Psoas muscle (tissue), 8 donors: Measurements from ENCODE around the gene EIF4EBP3. TPM values are rescaled to one million over a fixed set of nuclear protein-coding genes. Genes with fewer than 3 reads are reported as not detected.
A peak's percentile ranks its signal among the peaks of the same experiment; 100 is the strongest.

Experiments
- ATAC-seq, 4 donors: fragments of 200-7000 bp; cut with Tn5 transposase; one replicate each; pipeline ENCODE4 v1.9.1; 2020; ENCODE audit warnings: moderate library complexity in 3 of 4, mild to moderate bottlenecking in 2 of 4
- DNase-seq, 2 donors: peaks; one replicate each; pipeline ENCODE4 v3.0.0-alpha.2; 2020
- H3K27ac ChIP-seq: fragments of 200-600 bp; one replicate; pipeline ENCODE4 v1.8.0; 2022
- H3K27me3 ChIP-seq, 3 donors: fragments of 200-600 bp in 1 of 3; one replicate each; pipeline versions ENCODE4 v1.6.1 to v1.8.0; 2013 to 2022; ENCODE audit warnings: low read length in 2 of 3, mild to moderate bottlenecking in 2 of 3, moderate library complexity in 1 of 3; ENCODE audit not compliant: insufficient read depth in 3 of 3
- H3K36me3 ChIP-seq, 2 donors: fragments of 200-600 bp in 1 of 2; one replicate each; pipeline versions ENCODE4 v1.6.1 to v1.8.0; 2013 to 2022; ENCODE audit warnings: low read depth in 1 of 2, mild to moderate bottlenecking in 1 of 2, moderate library complexity in 1 of 2; ENCODE audit not compliant: insufficient read depth in 1 of 2
- H3K4me1 ChIP-seq: fragments of 200-600 bp; one replicate; pipeline ENCODE4 v1.8.0; 2022
- H3K4me3 ChIP-seq: fragments of 200-600 bp; one replicate; pipeline ENCODE4 v1.8.0; 2022; ENCODE audit warnings: mild to moderate bottlenecking
- H3K9me3 ChIP-seq: fragments of 200-600 bp; one replicate; pipeline ENCODE4 v1.8.0; 2022
- CTCF ChIP-seq: fragments of 200-600 bp; IDR thresholded peaks from one replicate; pipeline ENCODE4 v1.8.0; 2022; ENCODE audit warnings: antibody characterized with exemption
- WGBS, 3 donors: extraction: QIAGEN DNeasy Blood & Tissue Kit; methylation state at CpG; one replicate each; pipeline versions ENCODE4 v1.1.6 to v1.1.7; 2013; 5-methylcytosine and 5-hydroxymethylcytosine counted together
- intact Hi-C, 2 donors: fragments of 100-400 bp; cut with DNase I; formaldehyde crosslinking; loops; one replicate each; pipeline versions ENCODE4 v1.11.0 to v1.14.2; 2022
- long read RNA-seq, 2 donors: library from polyadenylated mRNA; unstranded; transcript quantifications; one replicate each; pipeline ENCODE4 v2.0.0, GENCODE V29; 2021
- polyA plus RNA-seq, 3 donors: library from polyadenylated mRNA; stranded (reverse); fragments of 200-250 nt; gene quantifications; one replicate each; pipeline ENCODE4 v1.2.3, GENCODE V29; 2013
- total RNA-seq, 4 donors: library from RNA; stranded (reverse); fragmentation: NEBNext Ultra II Directional in 2 of 4; extraction: Animal tissue kit (Norgen Biotek cat#: 25700) in 2 of 4; gene quantifications; one replicate each; pipeline versions ENCODE4 v1.2.1 to v1.2.4, GENCODE V29; 2021 to 2023
- donor health status: healthy with polysubstance abuse.
- donor health status: DM: no; HTN: no; CAD: no; lungs with moderate emphysema.
- donor health status: Bipolar disorder and iron deficiency.
- donor health status: healthy.
- donor health status: DM: yes; HTN: yes; CAD: no.
- donor health status: DM: no; HTN: no; CAD: no.
- donor health status: DM: no; HTN: no; CAD: no.
- donor health status: DM: yes; HTN: yes; CAD: no.

Gene EIF4EBP3
- total RNA-seq (100 to 1,000 TPM in 1 of 4 donors, 10 to 100 TPM in 3; 31.7 to 116 (median 40.5) TPM), polyA plus RNA-seq (10 to 100 TPM; 43.8 to 81.8 (median 64.2) TPM)
- long read RNA-seq, donor 1, transcript EIF4EBP3-201 (3 exons, 691 nt), result major isoform, 14 of 15 reads
- long read RNA-seq, donor 1, partial matches to known transcripts, result 1 of 15 reads
- long read RNA-seq, donor 1, other reads (novel, unspliced or antisense), result 0 of 15 reads
- long read RNA-seq, donor 2, transcript EIF4EBP3-201 (3 exons, 691 nt), result major isoform, 63 of 69 reads
- long read RNA-seq, donor 2, partial matches to known transcripts, result 4 of 69 reads
- long read RNA-seq, donor 2, other reads (novel, unspliced or antisense), result 2 of 69 reads

DNA sequence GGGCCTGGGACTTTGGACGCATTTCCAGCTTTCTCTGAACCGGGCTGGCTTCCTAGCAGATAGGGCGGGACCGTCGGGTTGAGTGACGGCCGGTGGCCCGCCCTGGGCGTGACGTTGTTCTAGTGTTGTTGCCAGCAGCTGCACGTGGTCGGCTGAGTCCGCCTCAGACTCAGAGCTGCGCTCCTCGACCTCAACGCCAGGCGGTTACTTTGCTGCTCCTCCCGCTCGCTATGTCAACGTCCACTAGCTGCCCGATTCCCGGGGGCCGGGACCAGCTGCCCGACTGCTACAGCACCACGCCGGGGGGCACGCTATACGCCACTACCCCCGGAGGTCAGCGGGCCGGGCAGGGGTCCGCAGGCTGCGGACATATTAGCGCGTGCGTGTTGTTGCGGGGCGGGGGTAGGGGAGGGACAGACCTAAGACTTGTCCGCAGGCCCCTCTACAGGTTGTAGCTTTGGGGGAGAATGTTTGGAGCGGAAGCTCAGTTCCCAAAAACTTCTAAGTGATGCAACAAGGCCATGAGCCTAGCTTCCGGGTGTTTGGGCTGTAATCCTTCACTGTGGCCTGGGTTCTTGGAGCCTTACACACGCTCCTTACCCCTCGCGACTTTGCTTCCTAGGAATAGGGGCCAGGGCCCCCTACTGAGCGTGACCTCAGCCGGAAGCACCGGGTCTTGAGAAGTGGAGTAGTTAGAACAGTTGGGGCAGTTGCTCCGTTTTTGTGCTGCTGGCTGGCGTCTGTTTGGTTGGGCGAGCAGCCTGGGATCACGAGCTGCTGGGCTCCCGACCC lies at the start of gene EIF4EBP3:
Gene EIF4EBP3, plus strand, starts transcription at position 155 of the 792 bp plus-strand sequence. Its CDS starts 76 bp downstream, at position 231.
- peak within 1 kb of the TSS; percentile 98 for H3K27ac ChIP-seq
- intact Hi-C loops, result loop anchor here (2.0 kb wide), 2 partner anchors 91 to 147 kb away; partner anchors contain the start of genes TMCO6 (in 2 of the 2) and ANKHD1 (in 1 of the 2)
- peaks cover 4 to 64% of the 10 kb centered on the region in 2 donors for H3K36me3 ChIP-seq
- no peaks in the 10 kb centered on the region for H3K9me3 ChIP-seq
- TF ChIP-seq CTCF, result peak; percentile 66
- no peaks in the 10 kb centered on the region for H3K27me3 ChIP-seq
- peak within 1 kb of the TSS; percentile 67 for H3K4me3 ChIP-seq
- peak; percentile 97 to 99 for DNase-seq
- ATAC-seq, result peak; percentile 88 to 92 (median 90)
- H3K4me1 ChIP-seq, result peaks cover 43% of the 10 kb centered on the region
- WGBS, 3 donors, result 1% methylated on average over 51 to 52 of the region's 52 CpGs

DNA sequence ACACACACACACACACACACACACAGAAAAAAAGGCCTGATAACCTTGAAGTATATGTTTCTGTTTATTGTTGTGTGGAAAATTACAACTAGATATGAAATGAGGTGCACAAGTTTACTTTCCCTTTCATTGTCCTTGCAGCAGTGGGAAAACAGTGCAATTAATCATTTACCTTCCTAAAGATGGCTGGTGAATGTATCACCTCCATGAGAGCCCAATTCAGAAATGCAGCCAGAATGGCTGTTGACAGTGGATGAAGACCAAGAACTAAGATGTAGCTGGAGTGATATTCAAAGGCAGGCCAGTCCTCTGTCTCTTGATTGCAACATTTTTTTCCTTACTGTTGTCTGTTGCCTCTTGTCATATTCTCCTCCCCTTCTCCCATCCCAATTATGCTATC lies 49.6 kb upstream of the EIF4EBP3 start:
- intact Hi-C loops, result loop anchor here in 1 of 2 donors (10.0 kb wide), 1 partner anchor 63 kb away; no protein-coding TSS in a partner anchor

GRCh38 chr5:140498591-140498990 lies 48.9 kb upstream of the EIF4EBP3 start:
- no peak for TF ChIP-seq CTCF
- DNase-seq, result no peak
- Histone ChIP-seq H3K27me3 (no peaks in the 10 kb centered on the region), H3K27ac (no peak overlapping the region), H3K9me3 (no peaks in the 10 kb centered on the region), H3K36me3 (peaks cover 7 to 47% of the 10 kb centered on the region in 2 donors), H3K4me1 (no peaks in the 10 kb centered on the region), H3K4me3 (no peak overlapping the region)
- intact Hi-C loops, result loop anchor here in 1 of 2 donors (10.0 kb wide), 1 partner anchor 64 kb away; no protein-coding TSS in a partner anchor
- WGBS, 3 donors, result 95 to 100% (median 98%) methylated on average over 1 of the region's 1 CpG
- no peak for ATAC-seq

More for the DNA sequence above, 49.6 kb upstream of the EIF4EBP3 start:
- Histone ChIP-seq H3K27me3 (no peaks in the 10 kb centered on the region), H3K4me3 (no peak overlapping the region), H3K36me3 (peaks cover 7 to 52% of the 10 kb centered on the region in 2 donors), H3K9me3 (no peaks in the 10 kb centered on the region), H3K27ac (no peak overlapping the region), H3K4me1 (no peaks in the 10 kb centered on the region)
- ATAC-seq, result no peak
- DNase-seq, result no peak
- TF ChIP-seq CTCF, result no peak

GRCh38 chr5:140502834-140503233 lies 44.6 kb upstream of the EIF4EBP3 start:
- H3K4me1 ChIP-seq, result no peaks in the 10 kb centered on the region
- peaks cover 5 to 71% of the 10 kb centered on the region in 2 donors for H3K36me3 ChIP-seq
- intact Hi-C loops, result no loop called here
- H3K4me3 ChIP-seq, result no peak overlapping the region
- no peak overlapping the region for H3K27ac ChIP-seq
- DNase-seq (no peak), ATAC-seq (no peak)
- H3K9me3 ChIP-seq, result no peaks in the 10 kb centered on the region
- no peak for TF ChIP-seq CTCF
- WGBS, 3 donors, result 95 to 98% (median 97%) methylated on average over 2 of the region's 2 CpGs
- H3K27me3 ChIP-seq, result no peaks in the 10 kb centered on the region
